ENCODE results near the gene LCE1E. TPM values are rescaled to one million over a fixed set of nuclear protein-coding genes. Genes with fewer than 3 reads are reported as not detected.

LCE1E gene
- total RNA-seq, 4 donors from 2014 or later: not detected

GRCh38 chr1:152743371-152744145 lies 42.5 kb upstream of the LCE1E start:
- in situ Hi-C loops (cut with MboI; ENCODE audit: low sequenced_read_pairs in 4 of 4): no loop called here
- no peak overlapping the region for H3K4me3 ChIP-seq
- intact Hi-C loops (cut with DNase I; ENCODE audit: low total_unique reads): no loop called here
- ATAC-seq (no peak), DNase-seq (no peak)
- H3K27ac ChIP-seq: no peak overlapping the region
- TF ChIP-seq POLR2A (IDR thresholded peaks at IDR 0.05): no peak
- no peak for TF ChIP-seq CTCF (IDR thresholded peaks at IDR 0.05 in 4 of 5, conservative IDR thresholded peaks at IDR 0.05 in 1 of 5)
- H3K27me3 ChIP-seq: no peaks in the 10 kb centered on the region
- no peaks in the 10 kb centered on the region for H3K4me1 ChIP-seq
- H3K9me3 ChIP-seq: no peaks in the 10 kb centered on the region
- no peaks in the 10 kb centered on the region for H3K36me3 ChIP-seq

GRCh38 chr1:152745289-152745704 lies 40.8 kb upstream of the LCE1E start:
- Histone ChIP-seq H3K27ac (no peak overlapping the region), H3K9me3 (no peaks in the 10 kb centered on the region), H3K27me3 (no peaks in the 10 kb centered on the region), H3K4me1 (no peaks in the 10 kb centered on the region), H3K36me3 (no peaks in the 10 kb centered on the region), H3K4me3 (no peak overlapping the region)
- no peak for DNase-seq
- in situ Hi-C loops (cut with MboI; ENCODE audit: low sequenced_read_pairs in 4 of 4): no loop called here
- no peak for ATAC-seq
- TF ChIP-seq CTCF (IDR thresholded peaks at IDR 0.05 in 4 of 5, conservative IDR thresholded peaks at IDR 0.05 in 1 of 5) (no peak), POLR2A (IDR thresholded peaks at IDR 0.05) (no peak)
- intact Hi-C loops (cut with DNase I; ENCODE audit: low total_unique reads): no loop called here

GRCh38 chr1:152745765-152746444 lies 40.2 kb upstream of the LCE1E start:
- no peak overlapping the region for H3K4me3 ChIP-seq
- ATAC-seq: no peak
- in situ Hi-C loops (cut with MboI; ENCODE audit: low sequenced_read_pairs in 4 of 4): no loop called here
- no peak overlapping the region for H3K27ac ChIP-seq
- intact Hi-C loops (cut with DNase I; ENCODE audit: low total_unique reads): no loop called here
- no peak for DNase-seq
- no peaks in the 10 kb centered on the region for H3K36me3 ChIP-seq
- H3K27me3 ChIP-seq: no peaks in the 10 kb centered on the region
- H3K9me3 ChIP-seq: no peaks in the 10 kb centered on the region
- no peaks in the 10 kb centered on the region for H3K4me1 ChIP-seq
- no peak for TF ChIP-seq POLR2A (IDR thresholded peaks at IDR 0.05)
- no peak for TF ChIP-seq CTCF (IDR thresholded peaks at IDR 0.05 in 4 of 5, conservative IDR thresholded peaks at IDR 0.05 in 1 of 5)

GRCh38 chr1:152747831-152748230 lies 38.2 kb upstream of the LCE1E start:
- intact Hi-C loops (cut with DNase I; ENCODE audit: low total_unique reads) (no loop called here), in situ Hi-C loops (cut with MboI; ENCODE audit: low sequenced_read_pairs in 4 of 4) (no loop called here)
- Histone ChIP-seq H3K27ac (no peak overlapping the region), H3K4me1 (no peaks in the 10 kb centered on the region), H3K4me3 (no peak overlapping the region), H3K36me3 (no peaks in the 10 kb centered on the region), H3K9me3 (no peaks in the 10 kb centered on the region), H3K27me3 (no peaks in the 10 kb centered on the region)
- no peak for TF ChIP-seq POLR2A (IDR thresholded peaks at IDR 0.05)
- no peak for TF ChIP-seq CTCF (IDR thresholded peaks at IDR 0.05 in 4 of 5, conservative IDR thresholded peaks at IDR 0.05 in 1 of 5)
- ATAC-seq (no peak), DNase-seq (no peak)

All from gastrocnemius medialis (tissue), 4 donors.